CD14-positive monocyte (primary cell): ENCODE measurements around the gene LIN37. TPM values are rescaled to one million over a fixed set of nuclear protein-coding genes. Genes with fewer than 3 reads are reported as not detected.
A peak's percentile ranks its signal among the peaks of the same experiment; 100 is the strongest.

Experiments
- DNase-seq, 3 donors: peaks; one replicate each; pipeline ENCODE4 v3.0.0-alpha.2; 2011 to 2022
- H2AFZ ChIP-seq: 2 replicates; pipeline ENCODE4 v1.6.0; 2012; ENCODE audit warnings: mild to moderate bottlenecking, low read depth, low read length, inconsistent platforms; ENCODE audit not compliant: insufficient read depth, poor library complexity, severe bottlenecking
- H3K27ac ChIP-seq, 2 donors: 1 replicate in 1 of 2; 2 replicates in 1 of 2; pipeline ENCODE4 v1.5.1; 2012 to 2013; ENCODE audit warnings: low read length in 2 of 2, control low read depth in 1 of 2, inconsistent platforms in 1 of 2, low read depth in 1 of 2, mild to moderate bottlenecking in 1 of 2
- H3K27me3 ChIP-seq, 2 donors: one replicate each; pipeline versions ENCODE4 v1.6.0 to v1.6.1; 2011 to 2013; ENCODE audit warnings: low read length in 2 of 2; ENCODE audit not compliant: control insufficient read depth in 2 of 2, insufficient read depth in 2 of 2
- H3K36me3 ChIP-seq, 2 donors: replicated peaks in 1 of 2; 1 replicate in 1 of 2; 2 replicates in 1 of 2; pipeline versions ENCODE4 v1.5.1 to v1.6.1; 2012 to 2013; ENCODE audit warnings: low read length in 2 of 2, control low read depth in 1 of 2, inconsistent platforms in 1 of 2, mild to moderate bottlenecking in 1 of 2; ENCODE audit not compliant: insufficient read depth in 2 of 2, control insufficient read depth in 1 of 2
- H3K4me1 ChIP-seq, 2 donors: 1 replicate in 1 of 2; 2 replicates in 1 of 2; pipeline versions ENCODE4 v1.5.1 to v1.6.1; 2012 to 2013; ENCODE audit warnings: low read length in 2 of 2, control low read depth in 1 of 2, inconsistent platforms in 1 of 2, mild to moderate bottlenecking in 1 of 2, moderate library complexity in 1 of 2; ENCODE audit not compliant: insufficient read depth in 2 of 2, control insufficient read depth in 1 of 2
- H3K4me2 ChIP-seq: replicated peaks from 2 replicates; pipeline ENCODE3; 2012; ENCODE audit warnings: low read length, moderate library complexity, mild to moderate bottlenecking; ENCODE audit not compliant: poor library complexity, severe bottlenecking; ENCODE audit errors: extremely low read depth
- H3K4me3 ChIP-seq, 3 experiments: fragments of 200-600 bp in 1 of 3; sonication (generic) in 1 of 3; replicated peaks in 1 of 3; 1 replicate in 2 of 3; 2 replicates in 1 of 3; pipeline ENCODE4 v1.5.1; 2011 to 2013; ENCODE audit warnings: low read length in 3 of 3, mild to moderate bottlenecking in 3 of 3, control low read depth in 2 of 3, low read depth in 2 of 3, inconsistent platforms in 1 of 3, moderate library complexity in 1 of 3
- H3K79me2 ChIP-seq: 2 replicates; pipeline ENCODE4 v1.6.0; 2012; ENCODE audit warnings: mild to moderate bottlenecking, control low read depth, inconsistent platforms, low read length, moderate library complexity; ENCODE audit not compliant: insufficient read depth
- H3K9ac ChIP-seq: 2 replicates; pipeline ENCODE4 v1.6.0; 2017; ENCODE audit warnings: low read length, mild to moderate bottlenecking; ENCODE audit not compliant: insufficient read depth, poor library complexity, severe bottlenecking
- H3K9me3 ChIP-seq, 2 donors: replicated peaks in 1 of 2; 1 replicate in 1 of 2; 2 replicates in 1 of 2; pipeline versions ENCODE4 v1.5.1 to v1.6.1; 2012 to 2013; ENCODE audit warnings: low read length in 2 of 2, control low read depth in 1 of 2; ENCODE audit not compliant: control insufficient read depth in 1 of 2, insufficient read depth in 1 of 2
- H4K20me1 ChIP-seq: 2 replicates; pipeline ENCODE4 v1.6.0; 2012; ENCODE audit warnings: mild to moderate bottlenecking, low read length, control low read depth, moderate library complexity; ENCODE audit not compliant: insufficient read depth
- H3K27ac Mint-ChIP-seq, 7 donors: one replicate each; pipeline ENCODE4 v1.8.0; 2020; ENCODE audit warnings: mild to moderate bottlenecking in 7 of 7, mixed read lengths in 7 of 7, moderate library complexity in 6 of 7, inconsistent platforms in 2 of 7
- H3K27me3 Mint-ChIP-seq, 3 donors: one replicate each; pipeline ENCODE4 v1.8.0; 2021 to 2022; ENCODE audit warnings: low read depth in 3 of 3, mild to moderate bottlenecking in 3 of 3, mixed read lengths in 3 of 3, moderate library complexity in 3 of 3, inconsistent platforms in 1 of 3
- H3K36me3 Mint-ChIP-seq, 2 donors: one replicate each; pipeline ENCODE4 v1.8.0; 2020; ENCODE audit warnings: mixed read lengths in 2 of 2, inconsistent platforms in 1 of 2, mild to moderate bottlenecking in 1 of 2
- H3K4me1 Mint-ChIP-seq: one replicate; pipeline ENCODE4 v1.8.0; 2020; ENCODE audit warnings: mild to moderate bottlenecking, mixed read lengths
- H3K4me3 Mint-ChIP-seq, 2 donors: one replicate each; pipeline ENCODE4 v1.8.0; 2020; ENCODE audit warnings: mild to moderate bottlenecking in 2 of 2, mixed read lengths in 2 of 2, moderate library complexity in 1 of 2
- H3K9me3 Mint-ChIP-seq, 7 donors: one replicate each; pipeline ENCODE4 v1.8.0; 2020 to 2022; ENCODE audit warnings: mixed read lengths in 7 of 7, mild to moderate bottlenecking in 6 of 7, moderate library complexity in 6 of 7, inconsistent platforms in 2 of 7
- WGBS: methylation state at CpG from one replicate; pipeline ENCODE4 v1.1.5; 2013; ENCODE audit warnings: missing lambda C conversion rate; ENCODE audit not compliant: insufficient coverage; 5-methylcytosine and 5-hydroxymethylcytosine counted together
- intact Hi-C, 2 donors: fragments of 100-400 bp; cut with micrococcal nuclease; formaldehyde crosslinking; loops; one replicate each; pipeline versions ENCODE4 v1.15.0 to v1.15.1; 2023
- polyA plus RNA-seq, 3 donors: library from polyadenylated mRNA; depleted of rRNA in 1 of 3; unstranded in 2 of 3; stranded (reverse) in 1 of 3; fragments of 300-500 nt in 2 of 3; fragments of >200 nt in 1 of 3; fragmentation: Illumina TruSeq in 2 of 3; gene quantifications; 1 replicate in 2 of 3; 2 replicates in 1 of 3; pipeline ENCODE4 v1.2.3, GENCODE V29; 2012 to 2021
- TF ChIP-seq, protein P1 (sequence below): fragments of 200-600 bp; IDR thresholded peaks from one replicate; pipeline ENCODE4 v1.8.0; 2022; ENCODE audit warnings: antibody characterized with exemption, mild to moderate bottlenecking

LIN37 gene
- polyA plus RNA-seq, 3 donors, result 5.6 to 28.6 (median 7.2) TPM

DNA sequence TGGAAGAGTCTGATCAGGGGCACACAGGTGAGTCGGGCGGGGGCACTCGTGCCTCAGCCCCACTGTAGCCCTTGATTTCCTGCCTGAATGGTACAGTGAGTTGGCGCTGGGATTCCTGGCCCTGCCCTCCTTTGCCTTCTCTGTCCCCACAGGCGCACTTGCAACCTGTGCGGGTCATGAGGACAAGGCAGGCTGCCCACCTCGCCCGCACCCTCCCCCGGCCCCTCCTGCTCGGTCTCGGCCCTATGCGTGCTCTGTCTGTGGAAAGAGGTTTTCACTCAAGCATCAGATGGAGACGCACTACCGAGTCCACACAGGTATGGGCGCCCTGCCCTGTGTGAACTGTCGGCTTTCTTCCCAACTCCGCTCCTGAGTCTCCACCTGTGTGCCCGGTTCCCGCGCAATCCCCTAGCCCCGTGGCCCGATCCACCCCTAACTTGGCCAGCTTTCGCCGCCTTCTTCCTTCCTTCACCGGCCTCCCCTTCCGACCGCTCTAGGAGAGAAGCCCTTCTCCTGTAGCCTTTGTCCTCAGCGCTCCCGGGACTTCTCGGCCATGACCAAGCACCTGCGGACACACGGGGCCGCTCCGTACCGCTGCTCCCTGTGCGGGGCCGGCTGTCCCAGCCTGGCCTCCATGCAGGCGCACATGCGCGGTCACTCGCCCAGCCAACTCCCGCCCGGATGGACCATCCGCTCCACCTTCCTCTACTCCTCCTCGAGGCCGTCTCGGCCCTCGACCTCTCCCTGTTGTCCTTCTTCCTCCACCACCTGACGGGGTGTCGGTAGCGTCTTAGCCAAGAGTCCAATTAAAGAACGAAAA lies 32.2 kb upstream of the LIN37 start:
- peaks cover 8 to 11% of the 10 kb centered on the region in 2 donors for H3K36me3 Mint-ChIP-seq
- H3K4me3 Mint-ChIP-seq, result peak overlapping the region; percentile 95 to 99
- Histone ChIP-seq H3K9ac (peak overlapping the region; percentile 72), H3K4me3 (peak overlapping the region; percentile 71 to 91 (median 78)), H3K36me3 (peaks cover 10 to 18% of the 10 kb centered on the region in 2 donors), H3K4me2 (peak overlapping the region; percentile 96), H3K27me3 (no peaks in the 10 kb centered on the region), H4K20me1 (peaks cover 20% of the 10 kb centered on the region), H3K9me3 (no peaks in the 10 kb centered on the region), H3K4me1 (peaks cover 23 to 37% of the 10 kb centered on the region in 2 donors), H3K27ac (peak overlapping the region; percentile 15 to 79), H2AFZ (peak overlapping the region; percentile 98), H3K79me2 (peaks cover 29% of the 10 kb centered on the region)
- WGBS, result under 1% methylated on average over 47 of the region's 52 CpGs
- H3K27ac Mint-ChIP-seq, result peak overlapping the region; percentile 77 to 93 (median 85)
- DNase-seq, result no peak
- H3K4me1 Mint-ChIP-seq, result peaks cover 30% of the 10 kb centered on the region
- H3K27me3 Mint-ChIP-seq, result peaks cover 4 to 6% (median 6%) of the 10 kb centered on the region in 3 donors
- TF ChIP-seq, protein P1, sequence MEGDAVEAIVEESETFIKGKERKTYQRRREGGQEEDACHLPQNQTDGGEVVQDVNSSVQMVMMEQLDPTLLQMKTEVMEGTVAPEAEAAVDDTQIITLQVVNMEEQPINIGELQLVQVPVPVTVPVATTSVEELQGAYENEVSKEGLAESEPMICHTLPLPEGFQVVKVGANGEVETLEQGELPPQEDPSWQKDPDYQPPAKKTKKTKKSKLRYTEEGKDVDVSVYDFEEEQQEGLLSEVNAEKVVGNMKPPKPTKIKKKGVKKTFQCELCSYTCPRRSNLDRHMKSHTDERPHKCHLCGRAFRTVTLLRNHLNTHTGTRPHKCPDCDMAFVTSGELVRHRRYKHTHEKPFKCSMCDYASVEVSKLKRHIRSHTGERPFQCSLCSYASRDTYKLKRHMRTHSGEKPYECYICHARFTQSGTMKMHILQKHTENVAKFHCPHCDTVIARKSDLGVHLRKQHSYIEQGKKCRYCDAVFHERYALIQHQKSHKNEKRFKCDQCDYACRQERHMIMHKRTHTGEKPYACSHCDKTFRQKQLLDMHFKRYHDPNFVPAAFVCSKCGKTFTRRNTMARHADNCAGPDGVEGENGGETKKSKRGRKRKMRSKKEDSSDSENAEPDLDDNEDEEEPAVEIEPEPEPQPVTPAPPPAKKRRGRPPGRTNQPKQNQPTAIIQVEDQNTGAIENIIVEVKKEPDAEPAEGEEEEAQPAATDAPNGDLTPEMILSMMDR, result no peak
- H3K9me3 Mint-ChIP-seq, result no peaks in the 10 kb centered on the region
- intact Hi-C loops, result loop anchor here (1.0 to 5.0 kb wide), 5 partner anchors 22 to 205 kb away; partner anchors contain the start of genes RBM42 (in 1 of the 2) and TMEM147 (in 1 of the 2)

DNA sequence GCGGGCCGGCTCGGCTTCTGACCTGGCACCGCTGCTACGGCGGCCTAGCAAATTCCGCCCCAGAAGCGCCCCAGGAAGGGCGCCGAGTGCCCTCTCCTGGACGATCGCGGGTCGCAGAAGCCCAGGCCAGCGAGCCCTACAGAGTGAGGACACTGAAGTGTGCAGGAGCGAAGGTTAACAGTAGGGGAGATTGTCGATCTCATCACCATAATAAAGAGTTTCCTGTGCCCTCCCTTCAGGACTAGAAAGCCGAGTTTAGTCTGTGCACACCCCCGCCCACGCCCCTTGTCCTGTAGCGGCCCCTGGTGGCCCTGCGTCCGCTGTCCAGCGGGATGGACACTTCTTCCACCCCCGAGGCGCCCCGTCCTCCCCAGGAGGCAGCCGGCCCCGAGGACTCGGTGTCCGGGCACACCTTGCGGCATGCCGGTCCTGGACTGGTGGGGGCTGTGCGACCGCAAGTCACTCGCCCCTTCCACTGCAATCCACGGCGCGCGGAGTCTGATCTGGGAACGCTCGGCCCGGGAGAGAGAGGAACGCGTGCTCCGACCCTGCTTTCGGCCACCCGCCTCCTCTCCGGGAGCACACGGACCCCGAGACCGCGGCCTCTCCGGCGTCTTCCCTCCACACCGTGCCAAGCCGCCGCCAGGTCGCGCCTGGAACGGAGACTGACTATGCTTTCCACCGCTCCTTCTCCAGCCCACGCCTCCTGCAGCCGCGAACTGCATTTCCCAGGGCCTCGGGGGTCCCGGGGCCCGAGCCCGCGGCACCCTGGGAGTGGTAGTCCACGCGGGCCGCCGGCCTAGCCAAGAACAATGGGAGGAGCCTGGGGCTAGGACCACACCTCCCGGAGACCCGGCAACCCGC lies 31.3 kb upstream of the LIN37 start:
- intact Hi-C loops, result loop anchor here (1.0 to 5.0 kb wide), 5 partner anchors 23 to 206 kb away; partner anchors contain the start of genes RBM42 (in 1 of the 2) and TMEM147 (in 1 of the 2)
- H4K20me1 ChIP-seq, result peaks cover 26% of the 10 kb centered on the region
- Mint-ChIP-seq H3K9me3 (no peaks in the 10 kb centered on the region), H3K27me3 (peaks cover 4 to 6% (median 4%) of the 10 kb centered on the region in 3 donors), H3K36me3 (peaks cover 15 to 20% of the 10 kb centered on the region in 2 donors), H3K27ac (peak overlapping the region; percentile 71 to 93 (median 85)), H3K4me3 (peak overlapping the region; percentile 95 to 99), H3K4me1 (peaks cover 30% of the 10 kb centered on the region)
- H3K9ac ChIP-seq, result peak overlapping the region; percentile 72
- no peaks in the 10 kb centered on the region for H3K27me3 ChIP-seq
- DNase-seq, result peak; percentile 86 to 91 (median 89)
- H3K4me1 ChIP-seq, result peaks cover 23 to 37% of the 10 kb centered on the region in 2 donors
- peak overlapping the region; percentile 96 for H3K4me2 ChIP-seq
- H3K79me2 ChIP-seq, result peaks cover 33% of the 10 kb centered on the region
- TF ChIP-seq, protein P1, result peak; percentile 99
- H2AFZ ChIP-seq, result peak overlapping the region; percentile 98
- peak overlapping the region; percentile 71 to 91 (median 78) for H3K4me3 ChIP-seq
- H3K36me3 ChIP-seq, result peaks cover 17 to 26% of the 10 kb centered on the region in 2 donors
- peak overlapping the region; percentile 52 to 79 for H3K27ac ChIP-seq
- no peaks in the 10 kb centered on the region for H3K9me3 ChIP-seq
- WGBS, result under 1% methylated on average over 68 of the region's 77 CpGs
